Skeletal muscle cell (primary cell): ENCODE data around the gene FARSB.
A peak's percentile ranks its signal among the peaks of the same experiment; 100 is the strongest.
"Not testable (repeated sequence)": the region's sequence is repeated elsewhere in the genome, so short reads cannot be mapped to it uniquely, and the experiment has no call there.

ENCODE experiments used
- DNase-seq: peaks from one replicate; pipeline ENCODE4 v3.0.0-alpha.2; 2010; ENCODE audit warnings: low read depth
- H3K4me3 ChIP-seq: 2 replicates; pipeline ENCODE4 v1.5.1; 2011; ENCODE audit warnings: low read depth, mild to moderate bottlenecking, control low read depth, low read length, moderate library complexity

FARSB gene

GRCh38 chr2:222655787-222656525 lies at the start of gene FARSB:
Gene FARSB (minus strand): TSS chr2:222656092. CDS start chr2:222656073, 19 bp downstream.
- H3K4me3 ChIP-seq = peak within 1 kb of the TSS; percentile 96
- peak; percentile 82 for DNase-seq

DNA sequence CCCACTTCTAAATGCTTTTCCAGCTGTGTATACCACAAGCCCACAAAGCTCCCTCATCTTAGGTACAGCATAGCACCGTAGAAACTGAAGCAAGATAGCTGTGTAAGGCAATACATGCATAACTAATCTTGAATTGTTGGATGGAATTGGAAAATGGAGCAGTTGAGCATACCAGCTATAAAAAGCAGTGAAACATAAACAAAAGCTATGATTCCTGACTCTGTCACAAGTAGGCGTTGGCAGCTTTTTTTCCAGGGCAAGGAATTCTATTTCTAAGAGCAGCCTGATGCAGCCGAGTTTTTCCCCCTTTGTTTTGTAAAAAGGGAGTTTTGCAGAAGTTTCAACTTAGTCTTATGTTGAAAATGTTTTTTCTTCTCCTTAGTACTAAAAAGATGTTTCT lies 48.0 kb upstream of the FARSB start:
- no peak for DNase-seq
- no peak overlapping the region for H3K4me3 ChIP-seq

DNA sequence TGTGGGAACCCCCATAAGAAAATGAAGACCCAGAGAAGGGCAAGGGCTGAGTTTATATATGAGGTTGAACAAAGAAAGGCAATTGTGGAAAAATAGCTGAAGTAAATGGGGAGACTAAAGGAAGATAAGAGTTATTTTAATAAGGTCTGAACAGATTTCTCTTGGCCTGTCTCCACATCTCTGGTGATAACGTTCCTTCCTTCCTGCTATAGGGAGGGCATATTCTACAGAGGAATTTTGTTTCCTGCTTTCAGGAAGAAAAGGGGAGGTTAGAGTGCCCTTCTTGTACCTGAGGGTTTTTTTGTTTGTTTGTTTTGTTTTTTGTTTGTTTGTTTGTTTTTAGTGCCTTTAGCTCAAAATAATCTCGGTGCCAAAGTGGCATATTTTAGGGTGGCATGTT lies 47.2 kb upstream of the FARSB start:
- no peak for DNase-seq
- no peak overlapping the region for H3K4me3 ChIP-seq

GRCh38 chr2:222701721-222702131 lies 45.8 kb upstream of the FARSB start:
- DNase-seq = no peak

GRCh38 chr2:222701233-222701632 lies 45.3 kb upstream of the FARSB start:
- no peak overlapping the region for H3K4me3 ChIP-seq
- no peak for DNase-seq

More at GRCh38 chr2:222701721-222702131, 45.8 kb upstream of the FARSB start:
- H3K4me3 ChIP-seq = no peak overlapping the region

DNA sequence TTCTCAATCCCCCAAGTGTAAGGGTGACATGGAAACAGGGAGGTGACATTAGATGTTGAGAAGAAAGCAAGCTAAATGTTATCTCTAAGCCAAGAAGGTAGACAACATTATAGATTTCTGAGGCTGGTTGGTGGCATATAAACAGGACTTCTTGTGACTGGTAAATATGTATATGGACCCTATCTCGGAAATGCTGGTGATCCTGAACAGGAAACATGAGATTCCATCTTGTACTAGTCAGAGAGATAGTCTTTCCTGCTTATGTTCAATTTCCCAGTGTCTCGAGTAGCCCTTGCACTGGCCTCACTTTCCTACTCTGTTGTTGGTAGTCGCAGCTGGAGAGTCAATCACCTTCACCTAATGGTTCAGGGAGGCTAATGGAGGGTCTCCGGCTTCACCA lies 42.4 kb upstream of the FARSB start:
- no peak for DNase-seq
- H3K4me3 ChIP-seq = no peak overlapping the region

GRCh38 chr2:222693837-222694236 lies 37.9 kb upstream of the FARSB start:
- no peak for DNase-seq
- H3K4me3 ChIP-seq = no peak overlapping the region

GRCh38 chr2:222693413-222693812 lies 37.5 kb upstream of the FARSB start:
- DNase-seq, H3K4me3 ChIP-seq: not testable (repeated sequence)

DNA sequence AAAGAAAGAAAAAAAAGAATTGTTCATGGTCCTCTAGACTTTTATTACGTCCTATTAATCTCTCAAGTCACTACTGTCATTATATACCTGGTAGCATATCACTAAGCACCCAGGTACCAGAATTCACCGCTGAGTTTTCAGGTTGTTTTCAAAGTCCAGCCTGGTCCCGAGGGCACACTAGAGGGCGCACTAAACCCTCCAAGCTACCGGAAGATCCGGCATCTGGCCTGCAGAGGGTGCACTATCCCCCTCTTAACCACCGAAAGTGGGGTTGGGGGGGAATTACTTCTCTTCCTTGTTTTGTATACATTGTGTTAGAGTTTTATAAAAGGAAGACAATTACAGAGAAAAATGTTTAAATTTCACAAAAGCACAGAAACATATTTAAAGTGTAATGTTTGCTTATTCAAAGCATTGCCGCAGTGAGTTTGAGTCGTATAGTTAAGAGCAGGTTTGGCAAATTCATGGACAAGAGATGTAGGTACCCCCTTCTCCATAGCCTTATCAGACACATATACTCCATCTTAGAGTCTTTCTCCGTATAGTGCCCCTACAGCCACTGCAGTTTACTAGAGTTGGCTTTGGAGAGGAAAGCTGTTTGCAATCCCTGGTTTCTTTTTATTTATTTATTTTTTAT lies 34.8 kb upstream of the FARSB start:
- DNase-seq = peak; percentile 36
- no peak overlapping the region for H3K4me3 ChIP-seq

GRCh38 chr2:222689322-222689721 lies 33.4 kb upstream of the FARSB start:
- DNase-seq = no peak

GRCh38 chr2:222688917-222689316 lies 33.0 kb upstream of the FARSB start:
- no peak overlapping the region for H3K4me3 ChIP-seq
- no peak for DNase-seq

More at GRCh38 chr2:222689322-222689721, 33.4 kb upstream of the FARSB start:
- H3K4me3 ChIP-seq = no peak overlapping the region

GRCh38 chr2:222686086-222686750 lies 30.3 kb upstream of the FARSB start:
- H3K4me3 ChIP-seq = no peak overlapping the region
- no peak for DNase-seq

- DNase-seq = no peak
- no peak overlapping the region for H3K4me3 ChIP-seq
These were observed 27.9 kb upstream of the FARSB start for GRCh38 chr2:222683805-222684204.

- DNase-seq = no peak
- H3K4me3 ChIP-seq = no peak overlapping the region
These were observed 22.1 kb upstream of the FARSB start for GRCh38 chr2:222677981-222678380.

- no peak overlapping the region for H3K4me3 ChIP-seq
- DNase-seq = no peak
These were observed 18.0 kb upstream of the FARSB start for GRCh38 chr2:222673883-222674282.

DNA sequence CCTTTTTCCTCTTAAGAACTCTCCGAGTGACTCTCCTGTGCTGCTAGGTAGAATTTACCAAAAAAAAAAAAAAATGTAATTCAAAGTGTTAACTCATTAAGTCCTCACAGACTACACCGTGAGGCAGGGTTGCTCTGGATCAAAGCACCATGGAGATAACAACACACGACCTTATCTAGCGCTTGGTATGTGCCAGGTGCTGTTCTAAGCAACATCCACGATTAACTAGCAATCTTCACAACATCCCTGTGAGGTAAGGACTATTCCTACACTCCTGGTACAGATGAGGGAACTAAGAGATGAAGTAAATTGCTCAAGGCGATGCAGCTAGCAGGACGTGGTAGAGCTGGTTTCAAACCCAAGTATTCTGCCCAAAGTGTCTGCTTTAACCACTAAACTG lies 17.4 kb upstream of the FARSB start:
- no peak overlapping the region for H3K4me3 ChIP-seq
- no peak for DNase-seq

DNA sequence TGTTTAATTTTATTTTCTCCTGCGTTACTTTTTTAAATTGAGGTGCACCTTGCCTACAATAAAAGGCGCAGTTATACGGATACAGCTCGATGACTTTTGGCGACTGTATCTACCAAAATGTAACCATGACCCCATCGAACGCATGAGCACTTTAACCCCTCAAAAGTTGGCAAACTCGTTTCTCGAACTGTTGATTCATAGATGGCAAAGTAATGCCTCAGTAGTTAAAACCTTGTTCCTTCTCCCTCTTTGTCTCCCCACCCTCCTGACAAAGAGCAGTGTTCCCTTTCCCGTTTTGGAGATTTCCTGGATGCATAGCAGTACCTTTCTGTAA lies 16.1 kb upstream of the FARSB start:
- no peak for DNase-seq
- H3K4me3 ChIP-seq = peak overlapping the region; percentile 49

GRCh38 chr2:222671259-222672067 lies 15.6 kb upstream of the FARSB start, which contains the start of gene MOGAT1:
Gene MOGAT1 (plus strand): TSS chr2:222671658. CDS start chr2:222671786, 128 bp downstream.
- peak within 1 kb of the TSS; percentile 49 for H3K4me3 ChIP-seq
- DNase-seq = no peak

DNA sequence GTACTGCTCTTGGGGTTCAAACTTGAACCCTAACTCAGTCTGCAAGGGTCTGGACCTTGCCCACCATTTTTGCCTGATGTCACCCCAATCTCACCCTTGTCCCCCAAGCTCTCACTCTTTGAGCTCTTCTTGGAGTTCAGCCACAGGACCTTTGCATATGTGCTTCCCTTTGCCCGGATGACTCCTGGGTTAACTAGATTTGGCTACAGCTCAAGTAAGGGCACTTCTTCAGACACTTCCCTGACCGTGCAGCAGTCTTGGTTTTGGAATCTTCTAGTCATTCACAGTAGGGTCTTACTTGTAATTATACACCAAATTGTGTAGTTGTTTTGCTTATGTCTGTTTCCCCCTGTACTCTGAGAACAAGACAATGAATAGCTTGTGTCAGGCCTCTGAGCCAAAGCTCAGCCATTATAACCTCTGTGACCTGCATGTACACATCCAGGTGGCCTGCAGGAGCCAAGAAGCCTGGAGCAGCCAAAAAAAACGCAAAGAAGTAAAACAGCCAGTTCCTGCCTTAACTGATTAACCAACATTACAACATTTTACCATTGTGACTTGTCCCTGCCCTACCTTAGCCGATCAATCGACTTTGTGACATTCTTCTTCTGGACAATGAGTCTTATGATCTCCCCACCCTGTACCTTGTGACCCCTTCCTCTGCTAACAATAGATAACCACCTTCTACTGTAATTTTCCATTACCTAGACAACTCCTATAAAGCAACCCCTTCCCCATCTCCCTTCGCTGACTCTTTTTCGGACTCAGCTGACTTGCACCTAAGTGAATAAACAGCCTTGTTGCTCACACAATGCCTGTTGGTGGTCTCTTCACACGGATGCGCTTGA lies 14.5 kb upstream of the FARSB start:
- no peak for DNase-seq
- H3K4me3 ChIP-seq = no peak overlapping the region
